ENCODE results near the gene SUPT6H.
"Not testable (repeated sequence)": the region's sequence is repeated elsewhere in the genome, so short reads cannot be mapped to it uniquely, and the experiment has no call there.

Gene SUPT6H

GRCh38 chr17:28719021-28719433, 57.0 kb downstream of the SUPT6H start:
- peak overlapping the region; percentile 68 for H3K4me3 ChIP-seq (ENCODE audit: control insufficient read depth, low read depth, low read length)
- DNase-seq (ENCODE audit: low read depth), result no peak
- TF ChIP-seq CTCF (conservative IDR thresholded peaks at IDR 0.05; ENCODE audit: control insufficient read depth, insufficient read depth, low read depth, low read length), result no peak

GRCh38 chr17:28720247-28720996, 58.4 kb downstream of the SUPT6H start:
- peak overlapping the region; percentile 68 for H3K4me3 ChIP-seq (ENCODE audit: control insufficient read depth, low read depth, low read length)
- no peak for TF ChIP-seq CTCF (conservative IDR thresholded peaks at IDR 0.05; ENCODE audit: control insufficient read depth, insufficient read depth, low read depth, low read length)
- DNase-seq (ENCODE audit: low read depth), result no peak

- not testable (repeated sequence) for DNase-seq (ENCODE audit: low read depth)
- peak overlapping the region; percentile 68 for H3K4me3 ChIP-seq (ENCODE audit: control insufficient read depth, low read depth, low read length)
Observed at GRCh38 chr17:28720997-28721329, 59.0 kb downstream of the SUPT6H start.

- no peak for TF ChIP-seq CTCF (conservative IDR thresholded peaks at IDR 0.05; ENCODE audit: control insufficient read depth, insufficient read depth, low read depth, low read length)
- H3K4me3 ChIP-seq (ENCODE audit: control insufficient read depth, low read depth, low read length), result peak overlapping the region; percentile 29
- no peak for DNase-seq (ENCODE audit: low read depth)
Observed at GRCh38 chr17:28722417-28723158, 60.6 kb downstream of the SUPT6H start.

GRCh38 chr17:28723159-28723835, 61.3 kb downstream of the SUPT6H start:
- DNase-seq (ENCODE audit: low read depth), result no peak
- no peak for TF ChIP-seq CTCF (conservative IDR thresholded peaks at IDR 0.05; ENCODE audit: control insufficient read depth, insufficient read depth, low read depth, low read length)
- H3K4me3 ChIP-seq (ENCODE audit: control insufficient read depth, low read depth, low read length), result no peak overlapping the region

GRCh38 chr17:28723836-28724499, 62.0 kb downstream of the SUPT6H start:
- H3K4me3 ChIP-seq (ENCODE audit: control insufficient read depth, low read depth, low read length); DNase-seq (ENCODE audit: low read depth): not testable (repeated sequence)

- no peak for DNase-seq (ENCODE audit: low read depth)
- peak overlapping the region; percentile 73 for H3K4me3 ChIP-seq (ENCODE audit: control insufficient read depth, low read depth, low read length)
- TF ChIP-seq CTCF (conservative IDR thresholded peaks at IDR 0.05; ENCODE audit: control insufficient read depth, insufficient read depth, low read depth, low read length), result no peak
Observed at GRCh38 chr17:28724500-28725165, 62.6 kb downstream of the SUPT6H start.

Data from fibroblast of mammary gland (primary cell).